GM23338 (cell line): ENCODE measurements around the gene PHYKPL. TPM values are rescaled to one million over a fixed set of nuclear protein-coding genes. Genes with fewer than 3 reads are reported as not detected.

Experiments
- ATAC-seq: fragments of 200-7000 bp; cut with Tn5 transposase; 3 replicates; pipeline ENCODE4 v1.9.1; 2020
- DNase-seq: peaks from one replicate; pipeline ENCODE4 v3.0.0-alpha.2; 2015; ENCODE audit warnings: low spot score
- H2AFZ ChIP-seq: fragments of 200-600 bp; sonication (generic); 2 replicates; pipeline ENCODE4 v1.8.0; 2016; ENCODE audit warnings: antibody characterized with exemption, mild to moderate bottlenecking, moderate library complexity
- H3F3A ChIP-seq: fragments of 200-600 bp; sonication (generic); replicated peaks from 2 replicates; pipeline ENCODE4 v1.8.0; 2017; ENCODE audit warnings: antibody characterized with exemption, mixed run types, low read depth
- H3K27ac ChIP-seq: fragments of 200-600 bp; sonication (generic); 2 replicates; pipeline ENCODE4 v1.6.1; 2016; ENCODE audit warnings: low read depth
- H3K27me3 ChIP-seq: fragments of 200-600 bp; sonication (generic); 2 replicates; pipeline ENCODE4 v1.8.0; 2016; ENCODE audit warnings: mild to moderate bottlenecking, mixed run types, moderate library complexity; ENCODE audit not compliant: insufficient read depth
- H3K36me3 ChIP-seq: fragments of 200-600 bp; sonication (generic); 2 replicates; pipeline ENCODE4 v1.8.0; 2016; ENCODE audit warnings: mild to moderate bottlenecking; ENCODE audit not compliant: insufficient read depth
- H3K4me1 ChIP-seq: fragments of 200-600 bp; sonication (generic); 2 replicates; pipeline ENCODE4 v1.8.0; 2016; ENCODE audit warnings: mild to moderate bottlenecking, moderate library complexity; ENCODE audit not compliant: insufficient read depth
- H3K4me2 ChIP-seq: fragments of 200-600 bp; sonication (generic); 2 replicates; pipeline ENCODE4 v1.7.1; 2017; ENCODE audit warnings: mixed run types
- H3K4me3 ChIP-seq: fragments of 200-600 bp; sonication (generic); 2 replicates; pipeline ENCODE4 v1.6.1; 2016; ENCODE audit warnings: mixed run types
- H3K79me2 ChIP-seq: fragments of 200-600 bp; sonication (generic); replicated peaks from 2 replicates; pipeline ENCODE4 v1.8.0; 2017; ENCODE audit warnings: mild to moderate bottlenecking; ENCODE audit not compliant: insufficient read depth
- H3K9me2 ChIP-seq: fragments of 200-600 bp; sonication (generic); 2 replicates; pipeline ENCODE4 v1.8.0; 2017; ENCODE audit not compliant: insufficient read depth
- H4K20me1 ChIP-seq: fragments of 200-600 bp; sonication (generic); replicated peaks from 2 replicates; pipeline ENCODE4 v1.8.0; 2017; ENCODE audit warnings: mild to moderate bottlenecking; ENCODE audit not compliant: insufficient read depth
- H3K27ac Mint-ChIP-seq: 2 replicates; pipeline ENCODE4 v1.8.0; 2020; ENCODE audit warnings: inconsistent platforms, mild to moderate bottlenecking, moderate library complexity, mixed read lengths
- H3K27me3 Mint-ChIP-seq: 3 replicates; pipeline ENCODE4 v1.8.0; 2022; ENCODE audit warnings: low read depth, mild to moderate bottlenecking, moderate library complexity, mixed read lengths, inconsistent platforms; ENCODE audit not compliant: insufficient read depth, poor library complexity
- H3K36me3 Mint-ChIP-seq: 3 replicates; pipeline ENCODE4 v1.8.0; 2021; ENCODE audit warnings: low read depth, mild to moderate bottlenecking, inconsistent platforms, moderate library complexity, mixed read lengths
- H3K4me1 Mint-ChIP-seq: 3 replicates; pipeline ENCODE4 v1.8.0; 2020; ENCODE audit warnings: mild to moderate bottlenecking, inconsistent platforms, mixed read lengths
- H3K4me3 Mint-ChIP-seq: 3 replicates; pipeline ENCODE4 v1.8.0; 2021; ENCODE audit warnings: moderate library complexity, mild to moderate bottlenecking, inconsistent platforms, mixed read lengths
- H3K9me3 Mint-ChIP-seq: 3 replicates; pipeline ENCODE4 v1.8.0; 2020; ENCODE audit warnings: moderate library complexity, mild to moderate bottlenecking, inconsistent platforms, mixed read lengths
- POLR2AphosphoS5 ChIP-seq: IDR thresholded peaks from 2 replicates; pipeline ENCODE4 v1.6.1; 2016; ENCODE audit warnings: antibody characterized with exemption, low read depth
- REST ChIP-seq: IDR thresholded peaks from one replicate; pipeline ENCODE4 v1.6.1; 2018; ENCODE audit warnings: antibody characterized with exemption; ENCODE audit not compliant: unreplicated experiment
- ZNF462 ChIP-seq: fragments of 250-450 bp; sonication (Bioruptor Pico); IDR thresholded peaks from 2 replicates; pipeline ENCODE4 v1.5.0; 2020; ENCODE audit warnings: mild to moderate bottlenecking, moderate library complexity
- polyA plus RNA-seq: library from polyadenylated mRNA; unstranded; fragments of >200 nt; fragmentation: Nextera tagmentation; extraction: Ambion mirVana; gene quantifications from 2 replicates; pipeline ENCODE4 v1.2.1, GENCODE V29; 2016
- total RNA-seq: library from RNA; depleted of rRNA; stranded (reverse); fragments of >200 nt; shearing (Covaris generic); gene quantifications from 2 replicates; pipeline ENCODE4 v1.2.3, GENCODE V29; 2014

PHYKPL gene
- total and polyA plus RNA-seq, 2 experiments from 2014 or later = 15.9 to 20.8 TPM

- no peaks in the 10 kb centered on the region for H3K27me3 ChIP-seq
- no peaks in the 10 kb centered on the region for H4K20me1 ChIP-seq
- no peak overlapping the region for H3K4me3 ChIP-seq
- H3K36me3 ChIP-seq = peaks cover 3% of the 10 kb centered on the region; the same call in 1 of the 2 replicates
- H3K9me2 ChIP-seq = no peaks in the 10 kb centered on the region
- H3K27ac Mint-ChIP-seq = no peak overlapping the region
- ATAC-seq = no peak
- peaks cover 23% of the 10 kb centered on the region for H3K36me3 Mint-ChIP-seq
- DNase-seq = no peak
- TF ChIP-seq ZNF462 (CRISPR knock-in tag) = no peak
- no peak for TF ChIP-seq REST
- TF ChIP-seq POLR2AphosphoS5 = no peak
- H3K4me1 ChIP-seq = peaks cover 9% of the 10 kb centered on the region; the same call in 1 of the 2 replicates
- H3K79me2 ChIP-seq = peaks cover 13% of the 10 kb centered on the region; the same call in 1 of the 2 replicates
- peaks cover 13% of the 10 kb centered on the region for H3F3A ChIP-seq
- no peaks in the 10 kb centered on the region; the same call in 2 of the 3 replicates for H3K9me3 Mint-ChIP-seq
- no peak overlapping the region for H2AFZ ChIP-seq
- peaks cover 28% of the 10 kb centered on the region for H3K4me1 Mint-ChIP-seq
- H3K27me3 Mint-ChIP-seq = peaks cover 32% of the 10 kb centered on the region
- no peak overlapping the region for H3K27ac ChIP-seq
- no peak overlapping the region for H3K4me2 ChIP-seq
- H3K4me3 Mint-ChIP-seq = peak overlapping the region; percentile 26; the same call in 1 of the 3 replicates
Measured at GRCh38 chr5:178234121-178234749, 1.6 kb upstream of the PHYKPL start.
